ENCODE data around the gene ACAD8.

ACAD8 gene

DNA sequence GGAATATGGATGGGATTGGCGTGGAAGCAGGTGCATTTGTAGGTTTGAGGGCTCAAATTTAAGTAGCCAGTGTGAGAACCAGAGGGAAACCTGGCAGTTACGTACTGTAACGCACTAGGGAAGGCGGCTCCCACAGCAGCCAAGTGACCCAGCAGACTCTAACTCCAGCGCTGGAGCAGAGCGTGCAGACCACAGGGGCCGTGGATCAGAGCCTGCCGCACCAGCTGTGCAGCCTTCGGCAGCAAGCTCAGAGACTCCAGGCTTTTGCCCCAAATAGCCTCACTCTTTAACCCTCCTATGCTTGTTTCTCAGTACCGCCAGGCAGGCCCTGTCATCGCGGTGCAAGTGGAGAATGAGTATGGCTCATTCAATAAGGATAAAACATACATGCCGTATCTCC is 35.1 kb downstream of the ACAD8 start:
- ATAC-seq = no peak
- Mint-ChIP-seq H3K4me3 (no peak overlapping the region), H3K9me3 (no peaks in the 10 kb centered on the region), H3K27ac (no peak overlapping the region), H3K4me1 (no peaks in the 10 kb centered on the region), H3K36me3 (no peaks in the 10 kb centered on the region), H3K27me3 (peaks cover 59% of the 10 kb centered on the region)

GRCh38 chr11:134289167-134289566 is 35.8 kb downstream of the ACAD8 start:
- ATAC-seq = no peak
- Mint-ChIP-seq H3K4me3 (no peak overlapping the region), H3K27ac (no peak overlapping the region), H3K9me3 (no peaks in the 10 kb centered on the region), H3K4me1 (no peaks in the 10 kb centered on the region), H3K36me3 (no peaks in the 10 kb centered on the region), H3K27me3 (peaks cover 53% of the 10 kb centered on the region)

GRCh38 chr11:134289789-134290188 is 36.4 kb downstream of the ACAD8 start:
- H3K27me3 Mint-ChIP-seq = peaks cover 46% of the 10 kb centered on the region
- no peaks in the 10 kb centered on the region for H3K4me1 Mint-ChIP-seq
- H3K4me3 Mint-ChIP-seq = no peak overlapping the region
- no peaks in the 10 kb centered on the region for H3K36me3 Mint-ChIP-seq
- H3K9me3 Mint-ChIP-seq = no peaks in the 10 kb centered on the region
- ATAC-seq = no peak
- H3K27ac Mint-ChIP-seq = no peak overlapping the region

DNA sequence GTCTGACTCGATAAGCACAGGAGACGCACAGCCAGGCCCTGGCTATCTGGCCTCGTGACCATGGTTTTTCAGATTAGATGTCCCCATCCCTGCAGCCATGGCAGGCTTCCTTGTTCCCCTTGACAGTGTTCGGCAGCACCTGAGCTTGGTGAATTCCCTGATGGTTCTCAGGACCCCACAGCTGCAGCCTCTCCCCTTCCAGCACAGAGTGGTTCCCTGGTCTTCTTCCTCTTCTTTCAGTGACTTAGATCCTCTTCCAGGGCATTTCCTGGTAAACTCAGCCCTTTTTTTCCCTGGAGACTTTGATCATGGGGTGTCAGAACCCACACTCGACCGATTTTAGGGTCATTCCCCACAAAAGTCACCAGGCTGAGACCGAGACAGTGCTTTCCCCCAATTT is 37.3 kb downstream of the ACAD8 start:
- H3K4me3 Mint-ChIP-seq = no peak overlapping the region
- H3K36me3 Mint-ChIP-seq = no peaks in the 10 kb centered on the region
- peaks cover 45% of the 10 kb centered on the region for H3K27me3 Mint-ChIP-seq
- no peaks in the 10 kb centered on the region for H3K9me3 Mint-ChIP-seq
- no peak for ATAC-seq
- no peak overlapping the region for H3K27ac Mint-ChIP-seq
- H3K4me1 Mint-ChIP-seq = no peaks in the 10 kb centered on the region

DNA sequence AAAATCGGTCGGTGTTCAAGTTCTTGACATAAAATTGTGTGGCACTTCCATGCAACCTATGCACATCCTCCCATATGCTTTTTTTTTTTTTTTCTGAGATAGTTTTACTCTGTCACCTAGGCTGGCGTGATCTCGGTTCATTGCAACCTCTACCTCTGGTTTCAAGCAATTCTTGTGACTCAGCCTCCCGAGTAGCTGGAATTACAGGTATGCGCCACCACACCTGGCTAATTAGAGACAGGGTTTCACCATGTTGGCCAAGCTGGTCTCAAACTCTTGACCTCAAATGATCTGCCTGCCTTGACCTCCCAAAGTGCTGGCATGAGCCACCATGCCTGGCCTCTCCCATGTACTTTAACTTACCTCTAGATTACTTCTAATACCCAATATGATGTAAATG is 37.8 kb downstream of the ACAD8 start:
- Mint-ChIP-seq H3K9me3 (no peaks in the 10 kb centered on the region), H3K4me1 (no peaks in the 10 kb centered on the region), H3K4me3 (no peak overlapping the region), H3K36me3 (no peaks in the 10 kb centered on the region), H3K27me3 (peaks cover 42% of the 10 kb centered on the region), H3K27ac (no peak overlapping the region)
- no peak for ATAC-seq

DNA sequence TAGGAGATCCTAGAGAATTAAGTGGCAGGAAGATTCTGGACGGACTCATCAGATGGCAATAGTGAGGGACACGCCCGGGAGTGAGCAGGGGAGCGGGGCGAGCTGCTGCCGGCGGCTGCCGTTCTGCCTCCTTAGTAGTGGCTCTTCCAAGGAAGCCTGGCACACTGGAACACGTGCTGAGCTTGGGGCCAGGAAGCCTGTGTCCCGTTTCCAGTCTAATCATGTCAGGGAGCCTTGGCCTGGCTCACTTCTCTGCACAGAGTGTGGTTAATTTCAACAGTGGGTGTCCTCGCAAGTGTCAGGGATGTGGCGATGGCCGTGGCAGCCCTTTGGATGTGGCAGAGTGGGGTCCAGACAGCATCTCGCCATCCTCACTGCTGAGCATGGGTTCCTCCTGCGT is 39.3 kb downstream of the ACAD8 start:
- no peaks in the 10 kb centered on the region for H3K9me3 Mint-ChIP-seq
- no peaks in the 10 kb centered on the region for H3K4me1 Mint-ChIP-seq
- ATAC-seq = peak; percentile 18
- no peak overlapping the region for H3K27ac Mint-ChIP-seq
- no peaks in the 10 kb centered on the region for H3K36me3 Mint-ChIP-seq
- no peak overlapping the region for H3K4me3 Mint-ChIP-seq
- H3K27me3 Mint-ChIP-seq = peaks cover 28% of the 10 kb centered on the region

GRCh38 chr11:134293119-134294113 is 40.0 kb downstream of the ACAD8 start:
- no peaks in the 10 kb centered on the region for H3K9me3 Mint-ChIP-seq
- peaks cover 20% of the 10 kb centered on the region for H3K27me3 Mint-ChIP-seq
- H3K4me3 Mint-ChIP-seq = no peak overlapping the region
- no peak overlapping the region for H3K27ac Mint-ChIP-seq
- no peaks in the 10 kb centered on the region for H3K36me3 Mint-ChIP-seq
- no peaks in the 10 kb centered on the region for H3K4me1 Mint-ChIP-seq
- peak; percentile 32 for ATAC-seq

DNA sequence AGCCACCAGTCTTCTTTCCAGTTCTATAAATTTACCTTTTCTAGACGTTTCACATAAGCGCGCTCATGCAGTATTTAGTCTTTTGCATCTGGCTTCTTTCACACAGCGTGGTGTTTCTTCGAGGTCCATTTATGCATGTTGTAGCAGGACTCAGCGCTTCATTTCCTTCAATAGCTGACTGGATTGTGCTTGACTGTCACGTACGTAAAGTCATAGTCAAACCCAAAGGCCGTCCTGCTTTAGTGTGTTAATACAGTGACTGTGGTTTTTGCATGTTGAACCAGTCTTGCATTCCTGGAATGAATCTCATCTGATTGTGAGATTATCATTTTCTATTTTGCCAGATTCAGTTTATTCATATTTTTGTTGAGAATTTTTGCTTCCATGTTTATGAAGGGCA is 41.3 kb downstream of the ACAD8 start:
- Mint-ChIP-seq H3K27ac (no peak overlapping the region), H3K4me1 (no peaks in the 10 kb centered on the region), H3K27me3 (peaks cover 20% of the 10 kb centered on the region), H3K36me3 (no peaks in the 10 kb centered on the region), H3K9me3 (no peaks in the 10 kb centered on the region), H3K4me3 (no peak overlapping the region)
- ATAC-seq = no peak

DNA sequence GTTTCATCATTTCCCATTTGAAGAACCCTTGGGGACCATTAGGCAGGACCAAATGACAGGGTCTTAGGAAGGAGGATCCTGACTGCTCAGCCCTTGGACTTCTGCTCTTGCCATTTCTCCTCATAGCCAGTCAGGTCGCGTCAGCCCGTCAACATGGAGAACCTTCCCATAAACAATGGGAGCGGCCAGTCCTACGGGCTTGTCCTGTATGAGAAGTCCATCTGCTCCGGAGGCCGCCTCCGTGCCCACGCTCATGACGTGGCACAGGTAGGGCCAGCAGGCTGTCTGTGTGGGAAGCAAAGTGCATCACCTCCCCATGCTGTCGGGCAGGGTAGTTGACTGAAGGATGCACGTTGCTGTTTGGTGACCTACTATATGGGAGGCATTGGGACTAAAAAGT is 58.9 kb downstream of the ACAD8 start:
- Mint-ChIP-seq H3K9me3 (peaks cover 13% of the 10 kb centered on the region), H3K27ac (no peak overlapping the region), H3K27me3 (peaks cover 50% of the 10 kb centered on the region), H3K36me3 (no peaks in the 10 kb centered on the region), H3K4me3 (no peak overlapping the region), H3K4me1 (no peaks in the 10 kb centered on the region)
- ATAC-seq = no peak

DNA sequence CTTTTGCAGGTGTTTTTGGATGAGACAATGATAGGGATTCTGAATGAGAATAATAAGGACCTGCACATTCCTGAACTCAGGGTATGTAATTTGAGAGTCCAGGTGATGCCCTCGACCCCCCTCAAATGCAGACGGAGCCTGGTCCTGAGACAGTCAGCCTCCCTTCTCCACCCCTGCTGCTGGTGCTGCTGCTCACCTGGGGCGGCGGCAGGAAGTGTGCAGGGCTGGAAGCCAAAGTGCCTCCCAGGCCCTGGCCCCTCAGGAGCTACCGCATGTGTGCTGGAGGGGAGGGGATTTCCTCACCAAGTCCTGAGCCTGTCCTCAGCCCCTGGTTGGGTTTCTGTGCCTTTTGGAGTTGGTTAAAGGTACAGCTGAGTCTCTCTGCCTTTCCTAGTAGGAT is 59.4 kb downstream of the ACAD8 start:
- Mint-ChIP-seq H3K27ac (no peak overlapping the region), H3K4me1 (no peaks in the 10 kb centered on the region), H3K36me3 (no peaks in the 10 kb centered on the region), H3K4me3 (no peak overlapping the region), H3K27me3 (peaks cover 48% of the 10 kb centered on the region), H3K9me3 (peaks cover 13% of the 10 kb centered on the region)
- ATAC-seq = no peak

DNA sequence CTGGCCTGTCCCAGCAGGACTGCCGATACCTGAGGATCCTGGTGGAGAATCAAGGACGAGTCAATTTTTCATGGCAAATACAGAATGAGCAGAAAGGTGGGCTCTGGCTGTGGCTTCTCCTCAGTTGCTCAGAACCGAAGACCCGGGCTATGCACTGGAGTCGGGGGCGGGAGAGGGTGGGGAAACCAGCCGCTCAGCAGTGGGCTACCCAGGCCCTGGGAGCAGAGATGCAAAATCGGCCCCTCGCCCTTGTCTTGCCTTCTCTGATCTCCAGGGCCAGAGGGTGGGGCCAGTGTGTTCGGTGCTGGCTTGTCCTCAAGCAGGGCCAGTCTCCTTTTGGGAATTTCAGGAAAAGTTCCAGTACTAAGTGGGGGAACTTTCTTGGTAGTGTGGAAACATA is 60.0 kb downstream of the ACAD8 start:
- H3K9me3 Mint-ChIP-seq = peaks cover 7% of the 10 kb centered on the region
- no peak overlapping the region for H3K4me3 Mint-ChIP-seq
- H3K27ac Mint-ChIP-seq = no peak overlapping the region
- H3K27me3 Mint-ChIP-seq = peaks cover 48% of the 10 kb centered on the region
- no peak for ATAC-seq
- no peaks in the 10 kb centered on the region for H3K4me1 Mint-ChIP-seq
- no peaks in the 10 kb centered on the region for H3K36me3 Mint-ChIP-seq

DNA sequence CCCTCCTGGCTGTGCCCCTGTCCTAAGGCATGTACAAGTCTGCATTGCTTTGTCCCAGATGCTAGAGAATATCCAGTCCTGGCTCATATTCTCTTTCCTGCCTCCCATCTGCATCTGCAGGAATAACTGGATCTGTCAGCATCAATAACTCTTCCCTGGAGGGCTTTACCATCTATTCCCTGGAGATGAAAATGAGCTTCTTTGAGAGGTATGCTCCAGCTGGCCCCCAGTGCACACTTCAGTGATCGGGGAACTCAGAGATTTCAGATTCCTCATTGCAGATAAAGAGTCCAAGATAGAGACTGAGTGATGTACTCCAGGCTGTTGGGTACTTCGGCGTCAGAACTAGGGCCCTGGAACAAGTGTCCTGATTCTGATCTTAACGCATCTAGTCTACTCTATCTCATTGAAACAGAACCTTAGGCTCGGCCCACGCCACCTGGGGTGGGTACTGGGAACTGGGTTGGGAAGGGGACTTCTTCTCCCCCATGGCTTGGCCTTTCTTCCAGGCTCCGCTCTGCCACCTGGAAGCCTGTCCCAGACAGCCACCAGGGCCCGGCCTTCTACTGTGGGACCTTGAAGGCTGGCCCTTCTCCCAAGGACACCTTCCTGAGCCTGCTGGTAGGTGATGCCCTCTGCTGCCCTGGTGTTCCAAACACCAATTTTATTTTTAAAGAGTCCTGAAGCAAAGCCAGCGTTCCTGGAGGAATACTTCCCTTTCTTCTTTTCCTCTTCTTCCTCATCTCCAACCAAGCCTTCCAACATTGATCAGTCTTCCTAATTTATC is 60.6 kb downstream of the ACAD8 start:
- no peak for ATAC-seq
- H3K27me3 Mint-ChIP-seq = peaks cover 48% of the 10 kb centered on the region
- H3K27ac Mint-ChIP-seq = no peak overlapping the region
- H3K4me3 Mint-ChIP-seq = no peak overlapping the region
- peaks cover 5% of the 10 kb centered on the region for H3K9me3 Mint-ChIP-seq
- no peaks in the 10 kb centered on the region for H3K4me1 Mint-ChIP-seq
- no peaks in the 10 kb centered on the region for H3K36me3 Mint-ChIP-seq

Measured in stimulated activated memory B cell treated with anti-CD40 and anti-IgM and Interleukin-4, amounts not matched to agents 10 μg/mL and 1 μg/mL and 100 μg/mL, for 72 hours (primary cell).